H1 (cell line): ENCODE measurements around the gene DNAH10.

Experiments
- CHD2 ChIP-seq: IDR thresholded peaks from 2 replicates; pipeline ENCODE4 v1.6.1; 2012; ENCODE audit warnings: low read length, improper control_type of control experiment
- E2F6 ChIP-seq: IDR thresholded peaks from 2 replicates; pipeline ENCODE4 v1.6.1; 2012; ENCODE audit warnings: inconsistent platforms
- EGR1 ChIP-seq: IDR thresholded peaks from 2 replicates; pipeline ENCODE4 v1.6.1; 2011; ENCODE audit warnings: low read depth, low read length, borderline replicate concordance
- EP300 ChIP-seq, 2 experiments: IDR thresholded peaks; 1 replicate in 1 of 2; 2 replicates in 1 of 2; pipeline ENCODE4 v1.6.1; 2011 to 2012; ENCODE audit warnings: low read depth in 2 of 2, low read length in 2 of 2, mild to moderate bottlenecking in 2 of 2, borderline replicate concordance in 1 of 2, inconsistent platforms in 1 of 2, moderate library complexity in 1 of 2
- EZH2 ChIP-seq: fragments of 200-600 bp; sonication (generic); IDR thresholded peaks from 2 replicates; pipeline ENCODE4 v1.7.1; 2012; ENCODE audit warnings: low read depth, mild to moderate bottlenecking, moderate library complexity, low read length, inconsistent platforms; ENCODE audit not compliant: severe bottlenecking
- HDAC6 ChIP-seq: IDR thresholded peaks from one replicate; pipeline ENCODE4 v1.7.1; 2012; ENCODE audit warnings: low read depth, mild to moderate bottlenecking, inconsistent platforms, low read length, moderate library complexity
- JUN ChIP-seq: IDR thresholded peaks from 2 replicates; pipeline ENCODE4 v1.6.1; 2011; ENCODE audit warnings: low read depth, mild to moderate bottlenecking, improper control_type of control experiment, low read length
- POLR2A ChIP-seq, 2 experiments: IDR thresholded peaks; 1 replicate in 1 of 2; 2 replicates in 1 of 2; pipeline ENCODE4 v1.6.1; 2011; ENCODE audit warnings: low read depth in 2 of 2, low read length in 2 of 2, mild to moderate bottlenecking in 2 of 2; ENCODE audit errors: control extremely low read depth in 1 of 2
- POLR2AphosphoS5 ChIP-seq: IDR thresholded peaks from 2 replicates; pipeline ENCODE4 v1.6.1; 2011; ENCODE audit warnings: low read depth, low read length
- RAD21 ChIP-seq, 2 experiments: IDR thresholded peaks in 1 of 2; conservative IDR thresholded peaks in 1 of 2; 2 replicates each; pipeline ENCODE4 v1.6.1; 2011; ENCODE audit warnings: low read depth in 2 of 2, low read length in 2 of 2, improper control_type of control experiment in 1 of 2, inconsistent platforms in 1 of 2, mild to moderate bottlenecking in 1 of 2, moderate library complexity in 1 of 2
- SP4 ChIP-seq: IDR thresholded peaks from 2 replicates; pipeline ENCODE4 v1.6.1; 2012; ENCODE audit warnings: low read length, inconsistent platforms
- SUZ12 ChIP-seq: fragments of 200-600 bp; sonication (generic); IDR thresholded peaks from 2 replicates; pipeline ENCODE4 v1.6.1; 2012; ENCODE audit warnings: mild to moderate bottlenecking, inconsistent platforms, low read length, moderate library complexity, mixed read lengths
- TF ChIP-seq, protein P1 (sequence below), 3 experiments: IDR thresholded peaks; 1 replicate in 2 of 3; 2 replicates in 1 of 3; pipeline versions ENCODE4 v1.5.1 to v1.6.1; 2011; ENCODE audit warnings: low read length in 3 of 3, mild to moderate bottlenecking in 3 of 3, inconsistent platforms in 2 of 3, low read depth in 1 of 3, moderate library complexity in 1 of 3; ENCODE audit not compliant: insufficient read depth in 1 of 3; ENCODE audit errors: control extremely low read depth in 1 of 3
- TF ChIP-seq, protein P2 (sequence below): IDR thresholded peaks from 2 replicates; pipeline ENCODE4 v1.6.1; 2011; ENCODE audit warnings: low read length, improper control_type of control experiment

GRCh38 chr12:123951467-123951866, 189.4 kb downstream of the DNAH10 start:
- TF ChIP-seq, protein P1, sequence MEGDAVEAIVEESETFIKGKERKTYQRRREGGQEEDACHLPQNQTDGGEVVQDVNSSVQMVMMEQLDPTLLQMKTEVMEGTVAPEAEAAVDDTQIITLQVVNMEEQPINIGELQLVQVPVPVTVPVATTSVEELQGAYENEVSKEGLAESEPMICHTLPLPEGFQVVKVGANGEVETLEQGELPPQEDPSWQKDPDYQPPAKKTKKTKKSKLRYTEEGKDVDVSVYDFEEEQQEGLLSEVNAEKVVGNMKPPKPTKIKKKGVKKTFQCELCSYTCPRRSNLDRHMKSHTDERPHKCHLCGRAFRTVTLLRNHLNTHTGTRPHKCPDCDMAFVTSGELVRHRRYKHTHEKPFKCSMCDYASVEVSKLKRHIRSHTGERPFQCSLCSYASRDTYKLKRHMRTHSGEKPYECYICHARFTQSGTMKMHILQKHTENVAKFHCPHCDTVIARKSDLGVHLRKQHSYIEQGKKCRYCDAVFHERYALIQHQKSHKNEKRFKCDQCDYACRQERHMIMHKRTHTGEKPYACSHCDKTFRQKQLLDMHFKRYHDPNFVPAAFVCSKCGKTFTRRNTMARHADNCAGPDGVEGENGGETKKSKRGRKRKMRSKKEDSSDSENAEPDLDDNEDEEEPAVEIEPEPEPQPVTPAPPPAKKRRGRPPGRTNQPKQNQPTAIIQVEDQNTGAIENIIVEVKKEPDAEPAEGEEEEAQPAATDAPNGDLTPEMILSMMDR (IDR thresholded peaks at IDR 0.05; ENCODE audit: control extremely low read depth in 1 of 3, insufficient read depth in 1 of 3, low read depth in 1 of 3, low read length in 3 of 3), result no peak
- TF ChIP-seq EGR1, result no peak
- no peak for TF ChIP-seq CHD2
- TF ChIP-seq HDAC6, result no peak
- TF ChIP-seq EZH2, result no peak
- no peak for TF ChIP-seq EP300 (IDR thresholded peaks at IDR 0.05; ENCODE audit: borderline replicate concordance in 1 of 2, low read depth in 2 of 2, low read length in 2 of 2)
- TF ChIP-seq POLR2A (IDR thresholded peaks at IDR 0.05; ENCODE audit: control extremely low read depth in 1 of 2, low read depth in 2 of 2, low read length in 2 of 2), result no peak
- no peak for TF ChIP-seq POLR2AphosphoS5
- no peak for TF ChIP-seq SUZ12
- TF ChIP-seq RAD21 (IDR thresholded peaks at IDR 0.05 in 1 of 2, conservative IDR thresholded peaks at IDR 0.05 in 1 of 2; ENCODE audit: low read depth in 2 of 2, low read length in 2 of 2), result no peak
- TF ChIP-seq, protein P2, sequence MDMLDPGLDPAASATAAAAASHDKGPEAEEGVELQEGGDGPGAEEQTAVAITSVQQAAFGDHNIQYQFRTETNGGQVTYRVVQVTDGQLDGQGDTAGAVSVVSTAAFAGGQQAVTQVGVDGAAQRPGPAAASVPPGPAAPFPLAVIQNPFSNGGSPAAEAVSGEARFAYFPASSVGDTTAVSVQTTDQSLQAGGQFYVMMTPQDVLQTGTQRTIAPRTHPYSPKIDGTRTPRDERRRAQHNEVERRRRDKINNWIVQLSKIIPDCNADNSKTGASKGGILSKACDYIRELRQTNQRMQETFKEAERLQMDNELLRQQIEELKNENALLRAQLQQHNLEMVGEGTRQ, result no peak
- TF ChIP-seq SP4, result no peak
- TF ChIP-seq JUN, result no peak
- TF ChIP-seq E2F6, result no peak
